AG04449 (cell line): ENCODE data around the gene LYG1.
"Not testable (repeated sequence)": the region's sequence is repeated elsewhere in the genome, so short reads cannot be mapped to it uniquely, and the experiment has no call there.

Experiments used
- CTCF ChIA-PET: fragments of 350-600 bp; formaldehyde crosslinking; extraction: SDS; loops from one replicate; lab custom pipeline; 2021; ENCODE audit warnings: antibody characterized with exemption; lab: Yijun Ruan, JAX
- POLR2A ChIA-PET: fragments of 400-600, 350-600 bp; formaldehyde crosslinking; extraction: SDS; loops from one replicate; lab custom pipeline; 2020; ENCODE audit warnings: antibody characterized with exemption, inconsistent platforms; lab: Yijun Ruan, JAX
- DNase-seq: peaks from one replicate; pipeline ENCODE4 v3.0.0-alpha.2; 2010; ENCODE audit warnings: low read depth, low spot score
- H3K4me3 ChIP-seq: 2 replicates; pipeline ENCODE4 v1.5.1; 2011; ENCODE audit warnings: low read depth, mild to moderate bottlenecking, control low read depth, low read length
- CTCF ChIP-seq: IDR thresholded peaks from one replicate; pipeline ENCODE4 v1.5.1; 2011; ENCODE audit warnings: mild to moderate bottlenecking, moderate library complexity, low read length, control low read depth, inconsistent platforms; ENCODE audit not compliant: insufficient read depth; ENCODE audit errors: missing control alignments

Gene LYG1

DNA sequence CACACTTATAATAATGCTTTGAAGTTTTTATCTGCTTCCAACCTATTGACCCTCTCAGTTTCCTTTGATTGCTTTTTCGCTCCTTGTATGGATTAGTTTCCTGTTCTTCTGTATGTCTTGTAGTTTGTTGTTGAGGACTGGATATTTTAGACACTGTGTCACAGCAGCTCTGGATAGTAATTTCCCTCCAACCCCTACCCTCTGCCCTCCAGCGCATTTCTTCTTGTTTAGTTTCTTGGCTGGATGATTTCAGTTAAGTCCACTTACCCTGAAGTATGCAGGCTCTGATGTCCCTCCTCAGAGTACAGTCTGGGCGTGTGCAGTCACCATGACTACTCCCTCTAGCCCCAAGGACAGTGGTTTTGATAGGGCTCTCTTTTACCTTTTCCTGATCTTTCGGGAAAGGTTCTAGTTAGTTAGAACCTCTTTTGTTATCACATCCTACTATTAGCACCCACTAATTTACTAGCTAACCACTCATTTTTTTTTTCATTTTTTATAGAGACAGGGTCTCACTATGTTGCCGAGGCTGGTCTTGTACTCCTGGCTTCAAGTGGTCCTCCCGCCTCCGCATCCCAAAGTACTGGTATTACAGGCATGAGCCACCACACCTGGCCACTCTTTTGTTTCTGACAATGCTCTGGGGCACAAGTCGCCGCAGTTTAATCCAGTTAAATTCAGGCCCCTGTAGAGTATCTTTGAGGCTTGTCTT lies 16.3 kb upstream of the LYG1 start:
- CTCF ChIA-PET: no interaction called here
- no peak for TF ChIP-seq CTCF

DNA sequence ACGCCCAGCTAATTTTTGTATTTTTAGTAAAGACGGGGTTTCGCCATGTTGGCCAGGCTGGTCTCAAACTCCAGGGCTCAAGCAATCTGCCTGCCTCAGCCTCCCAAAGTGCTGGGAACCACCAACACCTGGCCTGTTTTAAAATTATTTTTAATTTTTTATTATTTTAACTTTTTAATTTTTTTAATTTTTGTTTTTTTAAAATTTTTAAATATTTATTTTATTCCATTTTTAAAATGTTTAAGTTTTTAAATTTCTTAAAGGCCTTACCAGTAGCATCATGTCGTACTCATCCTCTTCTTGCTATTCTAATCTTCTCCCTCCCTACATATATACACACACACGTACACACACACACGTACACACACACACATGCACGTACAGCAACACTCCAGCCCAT lies 1.4 kb downstream of the LYG1 start:
- TF ChIP-seq CTCF: no peak
- H3K4me3 ChIP-seq: no peak overlapping the region
- CTCF ChIA-PET: no interaction called here
- POLR2A ChIA-PET: no interaction called here
- DNase-seq: no peak

More for the DNA sequence above, 16.3 kb upstream of the LYG1 start:
- no peak overlapping the region for H3K4me3 ChIP-seq
- DNase-seq: no peak
- POLR2A ChIA-PET: no interaction called here

DNA sequence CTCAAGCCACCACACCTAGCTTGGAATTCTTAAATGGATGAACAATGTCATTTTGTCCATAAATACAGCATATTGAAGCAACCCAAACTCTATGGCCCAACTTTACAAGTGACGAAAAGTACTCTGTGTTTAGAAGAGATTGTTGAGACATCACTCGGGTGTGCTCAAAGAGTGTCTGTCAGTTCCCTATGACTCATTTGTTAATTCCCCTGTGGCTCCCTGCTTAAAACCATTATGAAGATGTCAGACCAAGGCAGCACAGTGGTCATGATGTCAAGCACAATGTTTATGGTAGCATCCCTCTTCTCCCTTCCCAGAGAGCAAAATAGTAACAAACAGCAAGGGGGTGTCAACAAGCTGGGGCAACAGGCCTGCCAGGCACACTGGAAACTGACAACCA lies 3.0 kb downstream of the LYG1 start:
- POLR2A ChIA-PET: no interaction called here
- no peak for DNase-seq
- H3K4me3 ChIP-seq: no peak overlapping the region
- CTCF ChIA-PET: no interaction called here
- no peak for TF ChIP-seq CTCF

DNA sequence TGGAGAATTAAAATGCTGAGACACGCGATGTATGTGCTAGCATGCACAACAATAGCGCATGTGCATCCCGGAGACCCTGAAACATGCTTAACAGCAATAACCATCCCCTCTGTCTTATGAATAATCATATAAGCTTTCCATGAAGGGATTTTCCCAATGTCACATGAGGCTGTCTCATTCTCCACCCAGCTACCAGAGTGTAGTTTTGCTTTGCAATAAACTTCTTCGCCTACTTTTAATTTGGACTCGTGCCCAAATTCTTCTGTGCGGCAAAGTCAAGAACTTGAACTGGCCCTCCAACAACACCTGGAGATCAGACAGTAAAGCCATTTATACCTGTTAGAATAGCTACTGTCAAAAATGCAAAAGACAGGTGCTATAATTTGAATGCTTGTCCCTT lies 15.5 kb downstream of the LYG1 start:
- POLR2A ChIA-PET: no interaction called here
- TF ChIP-seq CTCF: no peak
- DNase-seq: no peak
- H3K4me3 ChIP-seq: no peak overlapping the region
- CTCF ChIA-PET: no interaction called here

- CTCF ChIA-PET: no interaction called here
- TF ChIP-seq CTCF: no peak
- POLR2A ChIA-PET: no interaction called here
- H3K4me3 ChIP-seq: no peak overlapping the region
- no peak for DNase-seq
Observed at GRCh38 chr2:99279969-99280695, 20.9 kb downstream of the LYG1 start.

DNA sequence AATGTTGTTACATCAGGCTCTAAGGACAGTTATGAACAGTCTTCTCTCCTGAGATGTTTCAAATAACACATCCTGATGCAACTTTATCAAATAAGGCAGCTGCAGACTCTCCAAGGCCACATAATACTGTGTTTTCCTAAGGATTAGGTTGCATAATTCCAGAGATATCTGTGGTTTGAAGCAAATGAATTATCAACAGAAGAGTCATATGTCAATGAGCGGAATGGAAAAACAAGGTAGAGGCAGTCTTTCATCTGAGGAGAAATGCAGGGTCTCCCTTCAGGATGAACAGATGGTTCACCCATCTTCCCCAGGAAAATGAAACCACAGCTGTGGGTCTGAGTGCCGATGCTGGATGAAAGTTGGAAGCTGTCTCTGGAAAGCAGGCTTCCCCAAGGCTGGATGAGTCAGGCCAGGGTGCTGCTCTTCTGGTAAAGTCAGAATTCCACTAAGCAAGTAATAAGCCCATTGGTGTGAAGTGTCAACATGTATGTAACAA lies 22.2 kb downstream of the LYG1 start:
- ChIA-PET CTCF (interaction anchor here (1.1 kb wide), 1 partner anchor 14 kb away, joined by 4 read pairs; no protein-coding TSS in a partner anchor), POLR2A (interaction anchor here (0.7 to 1.2 kb wide), 2 partner anchors 57 to 775 kb away, joined by 3 to 8 read pairs; partner anchors contain the start of genes EIF5B and TXNDC9)
- H3K4me3 ChIP-seq: peak overlapping the region; percentile 34
- DNase-seq: peak; percentile 63
- no peak for TF ChIP-seq CTCF

GRCh38 chr2:99278195-99278765 lies 22.7 kb downstream of the LYG1 start:
- CTCF ChIA-PET: interaction anchor here (1.1 kb wide), 1 partner anchor 14 kb away, joined by 4 read pairs; no protein-coding TSS in a partner anchor
- POLR2A ChIA-PET: interaction anchor here (0.7 to 1.2 kb wide), 2 partner anchors 58 to 775 kb away, joined by 3 to 8 read pairs; partner anchors contain the start of genes EIF5B and TXNDC9
- DNase-seq, H3K4me3 ChIP-seq: not testable (repeated sequence)
